Measurements from ENCODE around the gene COL4A2.

COL4A2 gene

GRCh38 chr13:110272227-110272626 is 34.9 kb upstream of the COL4A2 start:
- no peak for DNase-seq (ENCODE audit: low spot score)

GRCh38 chr13:110272651-110273050 is 34.4 kb upstream of the COL4A2 start:
- DNase-seq (ENCODE audit: low spot score): no peak

DNA sequence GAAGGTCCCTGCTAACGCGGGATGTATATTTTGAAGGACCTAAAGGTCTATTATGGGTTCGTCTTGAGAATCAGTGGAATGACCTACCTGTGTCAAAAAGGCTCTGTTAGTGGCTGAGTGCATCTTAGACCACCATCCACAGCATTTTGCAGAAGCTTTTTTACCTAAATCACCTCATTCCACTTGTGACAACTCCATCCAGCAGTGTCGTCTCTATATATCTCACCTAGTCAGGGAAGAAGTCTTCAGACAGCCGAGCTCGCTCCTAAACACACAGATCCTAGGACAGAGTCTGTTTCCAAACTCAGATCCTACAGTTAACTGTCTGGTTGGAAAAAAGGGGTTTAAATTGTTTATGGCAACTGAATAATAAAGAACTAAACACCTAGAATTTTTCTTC is 33.8 kb upstream of the COL4A2 start:
- no peak for DNase-seq (ENCODE audit: low spot score)

DNA sequence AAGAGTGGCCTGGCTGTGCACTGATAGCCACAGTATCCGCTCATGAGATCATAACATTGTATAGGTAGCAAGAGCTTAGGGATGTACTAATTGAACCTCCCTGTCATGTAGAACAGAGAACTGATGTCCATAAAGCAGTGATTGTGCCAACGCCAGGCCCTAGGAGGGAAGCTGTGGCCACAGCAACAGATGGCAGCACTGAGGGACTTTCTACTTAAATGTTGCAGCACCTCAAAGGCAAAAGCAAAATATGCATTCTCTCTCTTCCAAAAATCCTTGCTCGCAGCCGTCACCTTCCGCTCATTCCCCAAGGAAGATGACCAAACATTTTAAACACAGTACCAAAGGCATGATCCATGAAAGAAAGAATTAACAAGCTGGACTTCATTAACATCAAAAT is 32.4 kb upstream of the COL4A2 start:
- DNase-seq (ENCODE audit: low spot score): peak; percentile 5

GRCh38 chr13:110275931-110276552 is 31.0 kb upstream of the COL4A2 start:
- DNase-seq (ENCODE audit: low spot score): no peak

- no peak for DNase-seq (ENCODE audit: low spot score)
Observed at GRCh38 chr13:110276553-110276950, 30.5 kb upstream of the COL4A2 start.

DNA sequence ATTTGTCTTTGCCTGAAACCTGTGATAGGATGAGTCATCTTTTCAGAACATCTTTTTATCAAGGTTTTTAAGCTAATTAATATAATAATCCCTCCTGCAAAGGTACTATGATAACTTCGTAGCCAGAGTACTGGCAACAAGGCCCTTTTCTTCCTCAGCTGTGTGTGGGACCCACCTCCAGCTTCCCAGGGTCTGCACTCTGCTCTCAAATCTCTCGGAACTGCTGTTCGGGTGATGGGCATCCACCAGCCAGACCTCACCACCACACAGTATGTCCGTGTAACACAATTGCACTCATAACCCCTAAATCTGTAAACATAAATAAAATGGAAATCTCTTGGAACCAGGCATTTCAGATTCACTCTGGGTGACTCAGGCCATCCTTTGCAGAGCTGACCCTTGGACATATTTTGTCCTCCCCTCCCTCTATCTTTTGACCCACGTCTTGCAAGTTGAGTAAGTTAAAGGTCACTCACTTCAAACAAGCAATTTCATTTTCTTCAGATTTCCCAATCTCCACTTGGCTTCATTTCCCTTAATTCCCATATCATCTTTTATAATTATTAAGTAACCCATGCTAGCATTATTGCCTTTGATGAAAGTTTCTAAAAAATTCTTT is 29.6 kb upstream of the COL4A2 start:
- no peak for DNase-seq (ENCODE audit: low spot score)

GRCh38 chr13:110278859-110279258 is 28.2 kb upstream of the COL4A2 start:
- DNase-seq (ENCODE audit: low spot score): no peak

DNA sequence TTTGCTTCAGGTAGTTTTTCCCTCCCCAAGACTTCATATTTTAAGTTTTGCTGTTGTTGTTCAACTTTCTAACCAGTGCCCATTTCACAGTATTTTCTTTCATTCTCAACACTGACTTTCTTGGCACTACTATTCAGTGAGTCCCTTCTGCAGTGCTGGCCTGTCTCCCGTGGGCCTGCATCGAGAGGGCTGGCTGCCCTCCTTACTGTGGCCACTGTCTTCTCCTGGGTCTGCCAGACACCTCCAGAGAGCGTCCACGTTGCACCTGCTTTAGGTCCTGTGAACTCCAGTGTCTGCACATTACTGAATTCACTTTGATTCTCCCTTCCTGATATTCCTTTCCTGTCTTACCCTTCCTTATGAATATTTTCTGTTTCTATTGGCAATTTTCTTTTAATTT is 27.4 kb upstream of the COL4A2 start:
- no peak for DNase-seq (ENCODE audit: low spot score)

GRCh38 chr13:110280231-110280813 is 26.8 kb upstream of the COL4A2 start:
- no peak for DNase-seq (ENCODE audit: low spot score)

DNA sequence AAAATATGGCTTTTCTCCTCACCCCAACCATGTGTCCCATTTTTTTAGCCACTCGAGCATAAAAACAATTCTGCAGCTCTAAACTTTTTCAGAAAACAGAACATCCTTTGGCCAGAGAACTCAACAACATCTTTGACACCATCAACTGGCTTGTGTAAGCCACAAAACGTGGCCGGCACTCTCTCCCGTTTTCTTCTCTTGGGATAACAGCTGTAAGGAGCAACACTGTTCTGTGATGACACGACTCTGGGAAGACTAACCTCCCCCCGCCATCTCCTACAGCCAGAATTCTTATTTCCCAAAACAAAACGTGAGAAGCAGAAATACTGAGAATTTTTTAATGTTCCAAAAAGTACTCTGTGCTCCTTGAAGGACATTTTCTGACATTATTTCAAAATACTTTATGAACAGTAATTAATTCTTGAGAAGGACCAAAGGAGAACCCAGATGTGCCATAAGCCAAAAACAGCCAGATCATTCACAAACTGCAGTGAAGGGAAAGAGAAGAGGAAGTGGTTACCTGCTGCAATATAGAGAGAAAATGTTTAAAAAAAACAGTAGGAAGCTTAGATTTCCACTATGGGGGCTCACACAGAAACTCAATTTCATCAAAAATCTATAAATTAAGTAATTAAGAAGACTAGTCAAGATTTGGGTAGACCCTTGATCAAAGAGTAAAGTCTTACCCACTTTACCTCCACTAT is 25.9 kb upstream of the COL4A2 start:
- no peak for DNase-seq (ENCODE audit: low spot score)

- DNase-seq (ENCODE audit: low spot score): no peak
Observed at GRCh38 chr13:110281736-110282135, 25.3 kb upstream of the COL4A2 start.

DNA sequence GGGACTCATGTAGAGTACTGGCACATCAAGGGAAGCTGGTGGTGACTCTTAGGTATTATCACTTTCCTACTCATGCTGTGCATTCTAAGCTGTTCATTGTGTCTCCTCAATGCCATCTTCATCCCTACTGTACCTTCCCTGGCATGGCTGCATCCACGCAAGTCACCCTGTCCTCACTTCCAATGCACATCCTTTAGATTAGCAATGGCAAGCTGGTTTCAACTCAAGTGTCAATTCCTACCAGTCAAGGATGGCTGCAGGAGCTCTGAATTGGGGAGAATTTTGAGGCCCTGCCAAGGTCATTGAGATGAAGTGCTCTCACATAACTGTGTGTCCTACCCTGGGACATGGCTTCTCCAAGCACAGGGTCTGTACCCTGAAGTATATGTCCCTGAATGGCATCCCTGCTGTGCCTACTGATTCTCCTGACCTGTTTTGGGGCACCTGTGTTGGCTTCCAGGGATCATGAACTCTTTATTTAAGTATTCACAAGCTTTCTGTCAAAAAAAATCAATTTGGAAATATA is 24.7 kb upstream of the COL4A2 start:
- no peak for DNase-seq (ENCODE audit: low spot score)

GRCh38 chr13:110283736-110284517 is 23.2 kb upstream of the COL4A2 start:
- DNase-seq (ENCODE audit: low spot score): no peak

DNA sequence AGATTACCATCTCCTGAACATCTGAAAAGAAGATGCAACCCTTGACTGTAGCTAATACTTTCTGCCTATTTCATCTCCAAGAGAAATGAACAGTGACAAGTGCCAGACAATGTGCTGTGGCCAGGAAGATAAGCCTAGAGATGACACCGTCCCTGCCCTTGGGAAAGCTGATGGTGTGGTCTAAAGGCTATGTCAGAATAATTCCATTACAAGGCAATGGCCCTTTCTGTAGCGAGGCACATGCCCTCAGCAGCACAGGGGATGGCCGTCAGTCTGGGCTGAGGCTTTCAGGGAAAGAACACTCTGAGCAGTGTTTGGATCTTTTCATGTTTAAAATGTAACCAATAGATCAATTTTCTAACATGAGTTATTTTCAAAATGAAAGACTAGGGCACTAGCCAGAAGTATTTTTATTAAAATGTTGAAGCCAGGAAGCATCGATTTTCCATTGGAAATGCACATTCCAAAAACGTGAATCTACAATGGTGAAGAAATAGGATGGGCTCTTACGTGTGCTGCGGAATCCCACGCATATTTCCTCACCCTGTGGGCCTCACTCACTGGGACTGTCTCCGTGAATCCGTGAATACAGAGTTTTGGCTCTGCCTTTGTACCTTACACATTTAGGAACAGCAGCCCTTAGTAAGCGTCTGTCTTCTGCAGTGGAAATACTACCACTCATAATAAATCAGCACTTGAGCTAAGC is 22.2 kb upstream of the COL4A2 start:
- no peak for DNase-seq (ENCODE audit: low spot score)

- DNase-seq (ENCODE audit: low spot score): no peak
Observed at GRCh38 chr13:110285991-110286832, 20.9 kb upstream of the COL4A2 start.

DNA sequence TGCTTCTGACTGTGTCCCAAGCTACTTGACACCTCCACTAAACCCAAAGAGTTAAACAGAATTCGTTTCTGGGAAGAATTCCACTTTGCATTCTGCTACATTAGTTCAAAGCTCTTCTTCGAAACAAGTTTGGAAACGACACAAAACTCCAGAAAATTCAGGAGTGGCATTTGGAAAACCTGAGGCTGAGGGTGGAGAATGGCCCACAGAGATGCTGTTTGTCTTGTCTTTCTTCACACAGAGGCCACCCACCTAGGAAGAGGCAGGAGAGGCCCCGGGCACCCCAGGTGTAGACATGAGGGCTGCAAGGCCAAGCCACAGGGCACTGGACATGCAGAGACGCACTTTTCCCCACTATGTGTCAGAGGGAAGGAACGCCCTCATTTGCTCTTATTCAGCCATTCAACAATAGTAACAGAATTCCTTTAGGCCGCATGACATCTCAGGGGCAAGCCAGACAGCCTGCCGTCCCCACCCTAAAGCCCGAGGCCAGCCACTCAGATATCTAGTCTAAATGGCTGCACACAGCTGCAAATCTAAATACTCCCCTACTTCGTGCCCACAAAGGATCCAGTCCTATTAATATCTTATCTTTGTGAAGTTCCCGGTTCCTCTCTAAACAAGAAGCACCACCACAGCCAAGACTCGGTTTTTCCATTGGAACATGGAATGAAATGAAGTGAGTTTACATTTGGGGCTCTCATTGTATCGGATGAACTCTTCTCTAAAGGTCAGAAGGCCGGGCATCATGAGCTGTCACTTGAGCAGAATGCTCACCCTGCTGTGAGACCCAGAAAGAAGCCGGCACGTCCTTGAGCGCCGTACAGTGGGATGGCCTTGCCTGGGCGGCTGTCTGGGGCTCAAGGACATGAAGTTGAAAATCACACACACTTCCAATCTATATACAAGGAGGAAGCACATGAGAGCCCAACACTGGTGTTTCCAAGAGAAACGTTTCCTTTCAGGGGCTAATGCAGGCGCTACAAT is 20.0 kb upstream of the COL4A2 start:
- no peak for DNase-seq (ENCODE audit: low spot score)

GRCh38 chr13:110289174-110289573 is 17.9 kb upstream of the COL4A2 start:
- DNase-seq (ENCODE audit: low spot score): no peak

GRCh38 chr13:110289661-110290060 is 17.4 kb upstream of the COL4A2 start:
- no peak for DNase-seq (ENCODE audit: low spot score)

All from NAMALWA (cell line).